GM19397 (cell line): ENCODE measurements around the gene VWA7.

Source experiments
- ATAC-seq: cut with Tn5 transposase; IDR thresholded peaks from one replicate; pipeline ENCODE4 v1.9.1; 2021; ENCODE audit warnings: mild to moderate bottlenecking, moderate library complexity; ENCODE audit not compliant: unreplicated experiment

The VWA7 gene

DNA sequence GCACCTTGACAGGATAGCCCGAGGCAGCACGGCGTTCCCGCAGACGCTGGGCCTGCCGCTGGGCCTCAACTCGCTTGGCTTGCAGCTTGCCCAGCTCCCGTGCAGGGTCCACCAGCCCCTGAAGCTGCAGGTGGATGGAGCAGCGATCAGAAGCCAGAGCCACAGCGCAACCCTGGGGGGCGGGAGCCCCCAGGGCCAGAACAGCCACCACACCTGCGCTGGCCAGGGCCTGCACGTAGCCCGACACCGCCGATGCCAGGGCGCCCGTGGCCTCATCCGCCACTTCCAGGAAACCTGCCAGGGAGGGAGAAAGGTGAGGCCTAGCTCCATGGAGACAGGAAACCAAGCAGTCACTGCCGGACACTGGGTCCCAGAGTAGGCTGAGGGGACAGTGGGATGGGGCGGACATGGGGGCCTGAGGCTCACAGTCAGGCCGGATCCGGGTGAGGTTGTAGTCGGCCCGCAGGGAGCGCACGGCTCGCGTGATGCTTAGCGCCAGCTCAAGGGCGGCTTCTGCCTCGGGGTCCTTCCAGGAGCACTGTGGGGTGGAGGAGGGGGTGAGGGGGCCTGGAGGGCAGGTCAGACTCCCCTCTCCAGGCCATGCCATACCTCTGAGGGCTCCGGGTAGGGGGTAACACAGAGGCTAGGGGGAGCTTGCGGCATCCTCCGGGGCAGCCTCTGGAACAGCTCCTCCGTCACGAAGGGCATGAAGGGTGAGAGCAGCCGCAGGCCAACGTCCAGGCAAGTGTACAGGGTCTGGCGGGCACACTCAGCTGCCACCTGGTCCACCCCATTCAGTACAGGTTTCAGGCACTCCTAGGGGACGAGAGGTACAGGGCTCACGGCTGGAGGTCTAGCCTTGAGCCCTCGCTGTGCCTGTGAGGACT, 2.1 kb upstream of the VWA7 start:
- no peak for ATAC-seq

DNA sequence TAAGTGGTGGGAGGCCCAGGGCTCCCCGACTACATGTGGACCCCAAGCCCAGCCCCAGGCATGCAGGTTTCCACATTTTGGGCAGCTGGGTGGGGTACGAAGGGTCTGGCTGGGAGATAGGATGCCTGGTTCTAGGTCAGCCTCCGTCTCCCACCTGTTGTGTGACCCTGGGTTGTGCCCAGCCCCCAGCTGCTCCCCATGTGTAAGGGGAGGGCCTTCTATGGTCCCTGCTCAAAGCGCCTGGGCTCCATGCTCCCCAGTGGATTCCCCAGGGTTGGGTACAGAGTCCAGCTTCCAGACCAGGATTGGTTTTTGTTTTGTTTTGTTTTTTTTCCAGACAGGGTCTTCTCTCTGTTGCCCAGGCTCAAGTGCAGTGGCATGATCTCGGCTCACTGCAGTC, 1.1 kb upstream of the VWA7 start:
- no peak for ATAC-seq

DNA sequence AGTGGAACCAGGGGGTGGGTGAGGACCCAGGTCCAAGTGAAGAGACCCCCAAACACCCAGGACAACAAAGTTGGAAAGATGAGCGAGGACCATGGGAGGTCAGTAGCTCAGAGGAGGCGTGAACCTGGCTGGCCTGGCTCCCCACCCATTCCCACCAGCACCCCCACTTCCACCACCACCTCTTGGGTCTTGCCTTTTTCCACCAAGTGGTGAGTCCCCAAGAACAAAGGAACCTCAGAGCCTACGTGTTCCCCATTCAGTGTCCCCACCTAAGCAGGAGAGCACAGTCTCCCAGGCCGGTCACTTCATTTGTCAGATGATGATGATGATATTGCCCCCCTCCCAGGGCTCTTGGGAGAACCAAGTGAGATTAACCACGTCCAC, 531 bp upstream of the VWA7 start:
- no peak for ATAC-seq

DNA sequence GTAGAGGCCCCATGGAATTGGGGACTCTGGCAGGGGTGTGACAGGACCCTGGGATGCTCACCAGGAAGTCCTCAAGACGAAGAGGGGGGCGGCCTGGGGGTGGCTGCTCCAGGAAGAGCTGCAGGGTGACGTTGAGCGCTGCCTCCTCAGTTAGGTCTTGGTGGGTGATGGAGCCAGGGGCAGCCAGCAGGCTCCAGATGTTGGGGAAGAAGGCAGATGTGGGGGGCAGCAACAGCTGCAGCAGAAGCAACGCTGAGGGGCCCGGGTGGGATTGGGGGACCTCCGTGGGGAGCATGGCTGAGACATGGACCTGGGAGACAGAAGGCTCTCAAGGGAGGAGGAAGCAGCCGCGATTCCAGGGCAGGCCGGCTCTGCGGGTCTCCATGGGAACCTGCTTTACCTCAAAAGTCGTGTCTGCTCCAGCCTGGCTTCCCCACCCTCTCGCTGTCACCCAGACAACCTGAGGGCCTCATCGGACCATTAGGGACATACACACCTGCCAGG, 591 bp downstream of the VWA7 start:
- ATAC-seq, result no peak

DNA sequence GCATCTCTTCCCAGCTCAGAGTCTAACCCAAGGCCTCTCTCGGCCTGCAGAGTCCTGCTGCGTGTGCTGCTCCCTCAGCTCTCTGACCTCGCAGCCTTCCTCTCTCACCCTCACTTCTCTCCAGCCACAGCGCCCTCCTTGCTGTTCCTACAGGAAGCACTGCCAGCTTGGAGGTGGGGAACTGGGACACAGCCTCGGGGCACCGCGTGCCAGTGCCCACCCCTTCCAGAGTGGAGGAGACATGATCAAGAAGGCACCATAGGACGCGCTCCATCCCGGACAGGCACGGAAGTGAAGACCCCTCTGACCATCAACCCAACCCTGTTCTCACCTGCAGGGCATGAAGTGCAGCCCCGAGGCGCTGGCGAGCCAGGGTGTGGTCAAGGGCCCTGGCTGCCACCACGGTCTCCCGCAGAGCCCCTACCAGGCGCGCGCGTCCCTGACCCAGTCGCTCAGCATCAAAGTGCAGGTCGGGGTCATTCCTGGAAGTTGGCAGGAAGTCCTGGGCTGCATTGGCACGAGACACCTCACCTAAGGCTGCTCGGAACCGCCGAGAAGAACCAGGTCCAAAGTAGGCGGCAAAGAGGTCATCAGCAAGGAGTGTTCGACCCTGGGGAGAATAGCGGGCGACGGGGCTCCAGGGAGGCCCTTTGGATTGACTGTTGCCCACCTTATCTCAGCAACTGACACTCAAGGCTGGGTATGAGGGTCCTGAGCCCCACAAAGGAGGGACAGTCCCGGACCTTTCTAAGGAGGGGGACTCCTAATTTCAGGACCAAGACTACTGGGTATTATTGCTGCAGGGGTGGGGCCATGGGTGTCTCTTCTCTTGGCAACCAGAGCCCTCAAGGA, 1.3 kb downstream of the VWA7 start:
- no peak for ATAC-seq

DNA sequence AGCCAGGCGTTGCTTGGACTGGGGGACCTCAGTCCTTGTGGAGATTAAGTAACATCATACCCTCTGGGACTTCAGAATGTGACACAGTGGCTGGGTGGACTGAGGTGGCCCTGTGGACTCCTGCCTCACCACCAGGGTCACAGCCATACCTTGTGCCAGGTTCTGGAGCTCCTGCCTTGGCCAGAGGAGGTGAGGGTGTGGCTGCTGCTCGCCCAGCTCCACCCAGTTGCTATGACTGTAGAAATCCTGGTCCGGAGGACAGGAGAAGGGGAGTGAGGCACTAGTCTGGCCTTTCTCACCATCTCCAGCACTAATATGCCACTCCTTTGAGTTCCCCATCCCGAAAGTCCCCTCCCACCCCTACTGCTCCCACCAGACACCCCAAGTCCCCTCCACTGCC, 1.9 kb downstream of the VWA7 start:
- no peak for ATAC-seq

DNA sequence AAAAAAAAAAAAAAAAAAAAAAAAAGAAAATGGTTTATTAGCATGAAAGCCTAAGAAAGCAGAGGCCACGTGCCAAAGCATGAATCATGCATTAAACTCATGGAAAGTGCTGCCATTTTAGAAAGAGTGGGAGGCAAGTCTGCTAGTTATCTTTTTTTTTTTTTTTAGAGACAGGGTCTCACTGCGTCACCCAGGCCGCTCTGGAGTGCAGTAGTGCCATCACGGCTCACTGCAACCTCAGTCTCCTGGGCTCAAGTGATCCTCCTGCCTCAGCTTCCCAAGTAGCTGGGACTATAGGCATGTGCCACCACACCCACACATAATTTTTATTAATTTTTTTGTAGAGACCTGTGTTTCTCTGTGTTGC, 5.2 kb downstream of the VWA7 start:
- ATAC-seq, result no peak

DNA sequence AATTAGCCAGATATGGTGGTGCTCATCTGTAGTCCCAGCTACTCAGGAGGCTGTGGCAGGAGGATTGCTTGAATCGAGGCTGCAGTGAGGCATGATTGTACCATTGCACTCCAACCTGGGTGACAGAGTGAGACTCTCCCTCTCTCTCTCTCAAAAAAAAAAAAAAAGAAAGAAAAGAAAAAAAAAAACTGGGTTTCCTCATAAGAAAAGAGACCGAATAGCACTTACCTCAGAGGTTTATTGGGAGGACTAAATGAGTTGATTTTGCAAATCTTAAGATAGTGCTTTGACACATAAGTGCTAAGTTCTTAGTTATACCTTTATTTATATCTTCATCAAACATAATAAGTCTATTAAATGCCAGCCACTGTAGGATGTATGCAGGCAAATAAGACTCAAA, 6.3 kb downstream of the VWA7 start:
- ATAC-seq, result no peak

DNA sequence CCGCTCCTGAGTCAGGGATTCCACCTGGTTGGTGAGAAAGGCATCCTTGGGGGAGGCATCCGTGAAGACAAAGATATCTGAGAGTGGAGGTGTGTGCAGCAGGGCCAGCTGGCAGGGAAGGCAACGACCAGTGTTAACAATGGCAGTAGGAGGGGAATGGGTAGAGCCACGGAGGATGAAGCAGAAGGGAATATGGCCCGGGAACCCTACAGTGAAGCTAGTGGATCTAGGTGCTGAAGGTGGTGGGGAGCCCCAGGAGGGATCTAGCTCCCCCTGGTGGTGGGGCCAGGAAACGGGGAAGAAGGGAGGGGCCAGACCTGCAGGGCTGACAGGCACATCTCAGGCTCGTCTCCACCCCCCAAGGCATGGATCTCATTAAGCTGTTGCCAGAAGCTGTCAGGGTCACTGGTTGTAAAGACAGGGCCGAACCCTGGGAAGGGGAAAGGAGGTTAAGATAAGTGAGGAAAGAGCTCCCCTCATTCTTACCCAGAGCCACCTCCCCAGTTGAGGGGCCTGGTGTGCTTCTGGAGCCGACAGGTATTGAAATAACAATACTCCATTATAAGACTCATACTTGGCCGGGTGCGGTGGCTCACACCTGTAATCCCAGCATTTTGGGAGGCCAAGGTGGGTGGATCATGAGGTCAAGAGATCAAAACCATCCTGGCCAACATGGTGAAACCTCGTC, 7.3 kb downstream of the VWA7 start:
- ATAC-seq, result no peak

DNA sequence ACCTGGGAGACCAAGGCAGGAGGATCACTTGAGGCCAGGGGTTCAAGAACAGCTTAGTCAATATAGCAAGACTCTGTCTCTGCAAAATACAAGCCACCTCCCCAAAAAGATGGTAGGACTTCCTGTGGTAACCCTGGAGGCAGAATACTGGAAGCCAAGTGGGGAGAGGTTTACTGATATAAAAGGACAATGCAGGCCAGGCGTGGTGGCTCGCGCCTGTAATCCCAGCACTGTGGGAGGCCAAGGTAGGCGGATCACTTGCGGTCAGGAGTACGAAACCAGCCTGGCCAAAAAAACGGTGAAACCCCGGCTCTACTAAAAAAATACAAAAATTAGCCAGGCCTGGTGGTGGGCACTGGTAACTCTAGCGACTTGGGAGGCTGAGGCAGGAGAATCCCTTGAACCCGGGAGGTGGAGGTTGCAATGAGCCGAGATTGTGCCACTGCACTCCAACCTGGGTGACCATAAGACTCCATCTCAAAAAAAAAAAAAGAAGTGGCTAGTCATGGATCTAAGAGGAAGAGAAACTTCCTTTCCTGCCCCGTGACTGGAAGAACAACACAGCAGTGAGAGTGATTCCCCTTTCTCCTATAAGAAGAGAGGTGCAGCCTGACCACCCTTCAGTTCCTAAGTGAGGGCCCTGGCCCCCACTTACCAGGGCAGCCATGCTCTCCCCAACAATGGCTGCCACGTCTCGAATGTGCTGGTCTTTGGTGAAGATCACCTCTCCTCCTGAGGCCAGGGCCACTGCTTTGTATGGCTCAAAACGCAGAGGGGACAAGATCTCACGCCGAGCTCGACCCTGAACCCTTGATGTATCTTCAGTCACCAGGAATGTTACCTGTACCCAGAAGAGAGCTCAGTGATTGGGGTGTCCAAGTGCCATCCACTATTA, 8.5 kb downstream of the VWA7 start:
- ATAC-seq, result no peak

DNA sequence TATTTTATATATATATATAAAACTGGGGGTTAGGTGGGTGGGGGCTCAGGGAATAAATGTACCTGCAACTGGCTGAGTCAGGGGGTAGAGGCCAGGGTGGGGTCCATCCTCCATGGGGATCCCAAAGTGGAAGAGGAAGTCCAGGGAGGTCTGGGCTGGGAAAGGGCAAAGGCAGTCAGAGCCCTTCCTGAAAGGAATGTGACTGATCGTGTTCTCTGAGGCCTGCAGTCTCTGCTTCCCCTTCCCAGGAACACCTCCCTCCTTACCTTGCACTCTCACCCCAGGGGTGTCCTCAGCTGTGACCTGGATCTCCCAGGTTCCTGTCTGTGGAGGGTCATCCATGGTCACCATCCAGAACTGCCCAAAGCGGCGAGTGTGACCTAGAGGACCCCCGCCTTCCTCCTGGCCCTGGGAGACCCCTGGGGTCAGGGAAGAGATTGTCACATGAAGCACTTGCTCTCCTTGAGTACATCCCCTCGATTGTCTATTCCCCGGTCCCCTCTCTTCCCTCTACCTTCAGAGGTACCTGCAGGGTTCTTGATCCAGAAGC, 10.0 kb downstream of the VWA7 start:
- no peak for ATAC-seq

DNA sequence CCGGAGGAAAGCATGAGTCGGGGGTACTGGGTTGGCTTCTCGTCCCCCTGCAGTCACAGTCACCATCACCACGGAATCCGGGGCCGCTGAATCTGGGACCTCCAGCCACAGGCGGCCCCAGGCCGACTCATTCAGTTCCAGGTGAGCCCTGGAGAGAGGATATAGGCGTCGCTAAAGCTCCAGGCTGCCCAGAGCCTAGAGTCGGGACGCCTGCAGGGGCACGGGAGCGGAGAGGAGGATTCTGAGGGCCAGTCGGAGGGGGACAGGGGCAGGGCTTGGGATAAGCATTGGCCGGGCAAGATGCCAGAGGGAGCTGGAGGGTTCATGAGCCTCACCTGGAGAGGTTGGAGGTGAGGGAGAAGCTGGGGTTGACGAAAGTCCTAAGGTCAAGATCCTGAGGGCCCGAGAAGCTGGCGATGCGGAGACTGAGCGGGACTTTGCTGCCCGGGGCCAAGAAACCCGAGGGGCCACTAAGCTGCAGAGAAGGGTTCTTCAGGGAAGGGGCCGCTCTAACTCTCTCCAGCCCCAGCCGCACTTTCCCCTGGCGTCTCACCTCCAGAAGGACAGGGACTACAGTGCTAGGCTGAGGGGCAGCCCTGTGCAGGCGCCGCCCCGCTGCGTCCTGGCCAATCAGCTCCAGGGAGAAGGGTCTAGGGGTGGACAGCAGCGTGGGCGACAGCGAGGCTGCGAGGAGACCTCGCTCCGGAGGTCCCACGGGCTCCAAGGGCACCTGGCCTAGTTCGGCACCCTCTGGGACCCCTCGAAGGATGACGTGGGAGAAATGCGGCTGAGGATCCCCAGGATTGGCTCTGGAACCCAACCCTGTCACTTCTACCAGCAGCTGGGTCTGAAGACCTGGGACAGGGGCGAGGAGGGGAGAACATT, 11.0 kb downstream of the VWA7 start:
- no peak for ATAC-seq

DNA sequence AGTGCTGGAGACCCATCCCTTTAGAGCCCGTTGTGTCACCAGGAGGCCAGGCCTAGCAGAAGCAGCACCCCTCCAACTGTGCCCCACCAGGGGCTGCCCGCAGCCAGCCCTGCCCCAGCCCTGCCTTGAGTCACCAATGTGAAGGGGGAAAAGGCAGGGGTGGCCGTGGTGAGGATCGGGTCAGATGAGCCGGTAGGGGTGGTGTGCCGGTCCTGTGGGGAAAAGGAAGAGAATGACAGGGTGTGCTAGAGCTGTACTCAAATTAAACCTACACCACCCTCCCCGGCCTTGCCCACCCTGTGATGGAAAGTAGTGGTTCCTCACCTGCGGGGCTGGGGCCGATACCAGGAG, 11.6 kb downstream of the VWA7 start:
- no peak for ATAC-seq

DNA sequence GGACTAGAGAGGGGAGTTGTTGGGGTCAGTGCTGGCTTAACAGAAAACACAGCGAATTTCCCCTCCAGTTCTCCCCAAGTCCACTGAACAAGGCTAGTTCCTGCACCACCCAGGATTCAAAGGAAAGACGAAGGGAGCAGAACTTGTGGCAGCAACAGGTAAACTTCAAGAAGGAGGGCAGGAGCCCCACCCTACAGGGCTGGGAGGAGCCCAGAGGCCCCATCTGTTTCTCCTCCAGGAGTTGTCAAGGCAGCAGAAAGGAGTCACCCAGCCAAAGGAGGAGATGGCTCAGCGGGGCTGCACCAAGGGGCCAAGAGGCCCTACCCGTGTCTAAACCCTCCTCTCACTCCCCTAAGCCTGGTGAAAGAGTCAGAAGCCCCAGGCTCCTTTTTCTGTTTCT, 12.9 kb downstream of the VWA7 start:
- no peak for ATAC-seq

DNA sequence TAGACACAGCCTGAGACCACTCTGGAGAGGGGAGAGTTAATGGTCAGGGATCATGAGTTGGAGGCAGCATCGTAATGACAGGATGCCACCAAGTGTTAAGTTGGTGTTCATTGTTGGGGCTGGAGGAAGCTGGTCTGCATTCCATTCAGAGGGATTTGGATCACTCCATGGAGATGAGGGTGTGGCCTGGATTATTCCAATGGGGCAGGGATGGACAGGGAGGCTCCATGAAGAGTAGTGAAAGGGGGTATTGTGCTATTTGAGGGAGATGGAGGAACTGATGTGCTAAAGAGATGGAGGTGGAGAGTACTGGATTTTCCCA, 13.5 kb downstream of the VWA7 start:
- no peak for ATAC-seq

DNA sequence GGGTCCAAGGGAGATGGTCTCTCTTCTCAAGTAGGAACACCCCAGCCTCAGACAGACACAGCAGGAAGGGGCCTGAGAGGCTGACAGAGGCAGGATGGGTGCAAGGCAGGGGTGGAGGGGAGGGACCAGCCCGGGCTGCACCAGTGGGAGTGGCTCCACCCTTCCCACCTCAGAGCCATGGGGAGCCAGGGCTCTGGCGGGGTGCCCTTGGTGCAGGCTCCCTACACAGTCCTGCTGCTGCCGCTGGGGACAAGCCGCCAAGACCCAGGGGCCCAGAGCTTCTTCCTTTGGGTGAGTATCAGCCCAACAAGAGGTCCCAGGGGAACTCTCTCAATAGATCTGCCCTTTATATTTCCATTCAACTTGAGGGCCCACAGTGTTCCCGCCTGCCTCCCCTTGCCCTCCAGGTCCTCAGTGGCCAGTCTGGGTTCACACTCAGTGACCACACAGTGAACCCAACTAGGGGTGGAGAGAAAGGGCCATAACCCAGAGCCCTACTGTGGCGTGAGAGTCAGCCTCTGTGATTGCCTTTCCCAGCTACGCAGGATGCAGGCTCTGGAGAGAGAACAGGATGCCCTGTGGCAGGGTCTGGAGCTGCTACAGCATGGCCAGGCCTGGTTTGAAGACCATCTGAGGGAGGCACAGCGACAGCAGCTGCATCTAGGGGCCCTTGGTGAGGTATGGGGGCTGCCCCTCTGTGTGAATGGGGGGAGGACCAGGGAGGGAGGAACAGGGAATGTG, 14.1 kb downstream of the VWA7 start:
- ATAC-seq, result no peak

DNA sequence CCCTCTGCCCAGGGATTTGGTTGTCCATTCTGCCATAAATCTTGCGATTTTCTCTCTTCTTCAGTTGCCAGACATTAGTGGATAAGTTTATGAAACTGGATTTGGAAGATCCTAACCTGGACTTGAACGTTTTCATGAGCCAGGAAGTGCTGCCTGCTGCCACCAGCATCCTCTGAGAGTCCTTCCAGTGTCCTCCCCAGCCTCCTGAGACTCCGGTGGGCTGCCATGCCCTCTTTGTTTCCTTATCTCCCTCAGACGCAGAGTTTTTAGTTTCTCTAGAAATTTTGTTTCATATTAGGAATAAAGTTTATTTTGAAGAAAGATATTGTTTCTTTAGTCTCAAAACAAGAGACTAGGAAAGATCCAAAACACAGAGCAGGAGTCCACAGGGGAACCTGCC, 14.8 kb downstream of the VWA7 start, which contains the start of gene SAPCD1:
Gene SAPCD1, plus strand, starts transcription at position 301 of the 400 bp plus-strand sequence. CDS start 399 bp downstream, outside the sequence.
- ATAC-seq, result no peak

DNA sequence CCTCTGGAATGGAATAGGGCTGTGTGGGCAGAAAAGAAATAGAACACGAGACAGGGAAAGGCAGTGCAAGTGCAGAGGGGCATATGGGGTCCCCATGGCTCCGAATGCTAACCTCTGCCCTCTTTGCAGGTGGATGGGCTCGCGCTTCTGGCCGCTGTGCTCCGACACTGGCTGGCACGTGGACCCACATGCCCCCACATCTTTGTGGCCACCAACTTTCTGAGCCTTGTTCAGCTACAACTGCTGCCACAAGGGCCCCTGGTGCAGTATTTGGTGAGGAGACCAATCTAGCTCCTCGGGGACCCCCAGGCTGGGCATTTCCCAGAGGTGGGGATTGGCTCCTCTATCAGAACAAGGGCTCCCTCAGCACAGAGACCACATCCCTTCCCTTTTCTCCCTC, 15.8 kb downstream of the VWA7 start:
- no peak for ATAC-seq

DNA sequence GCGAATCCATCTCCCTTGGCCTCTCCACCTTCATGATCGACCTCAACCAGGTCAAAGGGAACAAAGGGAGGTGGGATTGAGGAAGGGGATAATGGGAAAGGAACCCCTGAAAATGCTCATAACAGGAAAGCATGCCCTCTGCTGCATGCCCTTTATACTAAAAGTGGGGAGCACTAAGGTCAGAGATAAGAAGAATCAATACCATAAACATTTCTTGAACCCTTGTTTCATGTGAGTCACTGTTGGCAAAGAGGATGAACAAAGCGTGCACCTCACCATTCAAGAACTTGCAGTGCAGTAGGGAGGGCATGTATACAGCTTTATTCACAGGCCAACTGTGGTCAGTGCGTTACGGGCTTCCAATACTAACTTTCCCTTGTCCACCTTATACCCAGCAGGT, 16.3 kb downstream of the VWA7 start:
- no peak for ATAC-seq
